Measurements from ENCODE around the gene RAC3.

Gene RAC3

DNA sequence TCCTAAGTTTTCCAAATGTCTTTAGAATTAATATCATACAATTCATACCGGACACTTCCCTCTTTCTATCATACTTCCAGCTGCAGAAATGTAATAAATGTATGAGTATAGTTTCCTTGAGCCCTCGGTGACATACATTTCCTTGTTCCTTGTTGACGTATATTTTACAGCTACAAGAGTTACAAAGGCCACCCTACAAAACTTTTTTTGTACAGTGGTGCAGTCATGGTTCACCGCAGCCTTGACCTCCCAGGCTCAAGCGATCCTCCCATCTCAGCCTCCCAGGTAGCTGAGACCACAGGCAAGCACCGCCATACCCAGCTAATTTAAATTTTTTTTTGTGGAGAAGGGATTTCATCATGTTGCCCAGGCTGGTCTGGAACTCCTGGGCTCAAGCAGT lies 41.3 kb downstream of the RAC3 start:
- FAIRE-seq = no peak
- no peak for TF ChIP-seq POLR2A (IDR thresholded peaks at IDR 0.05; ENCODE audit: low read depth, low read length)
- DNase-seq (ENCODE audit: insufficient read length, low spot score) = no peak

DNA sequence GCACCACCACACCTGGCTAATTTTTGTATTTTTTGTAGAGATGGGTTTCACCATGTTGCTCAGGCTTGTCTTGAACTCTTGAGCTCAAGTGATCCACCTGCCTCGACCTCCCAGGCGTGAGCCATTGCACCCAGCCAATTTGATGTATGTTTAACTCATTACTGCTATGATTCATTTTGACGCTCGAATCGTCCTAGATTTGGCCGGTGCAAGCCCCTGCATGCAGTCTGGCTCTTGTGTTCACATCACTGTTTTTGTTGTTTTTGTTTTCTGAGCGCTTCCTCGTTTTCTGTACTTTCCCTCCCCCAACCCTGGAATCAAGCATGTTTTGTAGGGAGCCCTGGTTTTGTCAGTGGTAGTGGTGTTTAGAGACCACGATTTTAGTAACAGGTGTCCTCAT lies 42.0 kb downstream of the RAC3 start:
- no peak for FAIRE-seq
- TF ChIP-seq POLR2A (IDR thresholded peaks at IDR 0.05; ENCODE audit: low read depth, low read length) = no peak

DNA sequence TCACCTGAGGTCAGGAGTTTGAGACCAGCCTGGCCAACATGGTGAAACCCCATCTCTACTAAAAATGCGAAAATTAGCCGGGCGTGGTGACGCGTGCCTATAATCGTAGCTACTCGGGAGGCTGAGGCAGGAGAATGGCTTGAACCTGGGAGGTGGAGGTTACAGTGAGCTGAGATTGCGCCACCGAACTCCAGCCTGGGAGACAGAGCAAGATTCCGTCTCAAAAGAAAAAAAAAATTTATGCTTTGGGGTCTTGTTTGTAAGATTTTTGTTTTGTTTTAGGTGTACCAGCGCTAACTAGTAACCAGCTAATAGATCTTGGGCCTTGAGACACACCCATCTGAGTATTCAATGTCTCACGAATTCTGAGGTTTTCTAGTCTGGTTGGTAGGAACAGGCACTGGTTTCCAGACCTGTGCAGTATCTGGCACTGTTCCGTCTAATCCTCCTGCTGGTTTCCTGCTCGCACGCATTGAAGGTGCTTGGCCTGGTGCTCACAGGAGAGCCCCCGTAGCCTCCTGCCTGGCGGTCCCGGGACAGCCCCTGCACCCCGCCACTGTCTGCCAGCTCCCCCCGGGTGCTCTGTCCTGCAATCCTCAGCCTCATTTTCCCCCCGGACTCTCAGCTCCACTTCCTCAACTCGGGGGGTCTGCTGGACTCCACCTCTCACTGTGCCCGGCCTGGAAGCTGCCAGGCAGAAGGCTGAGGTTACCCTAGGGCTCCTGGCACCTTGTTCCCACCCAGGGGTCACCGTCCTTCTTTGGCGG lies 44.7 kb downstream of the RAC3 start:
- DNase-seq (ENCODE audit: insufficient read length, low spot score) (no peak), FAIRE-seq (no peak)
- no peak for TF ChIP-seq POLR2A (IDR thresholded peaks at IDR 0.05; ENCODE audit: low read depth, low read length)

More for the DNA sequence above, 42.0 kb downstream of the RAC3 start:
- DNase-seq (ENCODE audit: insufficient read length, low spot score) = no peak

DNA sequence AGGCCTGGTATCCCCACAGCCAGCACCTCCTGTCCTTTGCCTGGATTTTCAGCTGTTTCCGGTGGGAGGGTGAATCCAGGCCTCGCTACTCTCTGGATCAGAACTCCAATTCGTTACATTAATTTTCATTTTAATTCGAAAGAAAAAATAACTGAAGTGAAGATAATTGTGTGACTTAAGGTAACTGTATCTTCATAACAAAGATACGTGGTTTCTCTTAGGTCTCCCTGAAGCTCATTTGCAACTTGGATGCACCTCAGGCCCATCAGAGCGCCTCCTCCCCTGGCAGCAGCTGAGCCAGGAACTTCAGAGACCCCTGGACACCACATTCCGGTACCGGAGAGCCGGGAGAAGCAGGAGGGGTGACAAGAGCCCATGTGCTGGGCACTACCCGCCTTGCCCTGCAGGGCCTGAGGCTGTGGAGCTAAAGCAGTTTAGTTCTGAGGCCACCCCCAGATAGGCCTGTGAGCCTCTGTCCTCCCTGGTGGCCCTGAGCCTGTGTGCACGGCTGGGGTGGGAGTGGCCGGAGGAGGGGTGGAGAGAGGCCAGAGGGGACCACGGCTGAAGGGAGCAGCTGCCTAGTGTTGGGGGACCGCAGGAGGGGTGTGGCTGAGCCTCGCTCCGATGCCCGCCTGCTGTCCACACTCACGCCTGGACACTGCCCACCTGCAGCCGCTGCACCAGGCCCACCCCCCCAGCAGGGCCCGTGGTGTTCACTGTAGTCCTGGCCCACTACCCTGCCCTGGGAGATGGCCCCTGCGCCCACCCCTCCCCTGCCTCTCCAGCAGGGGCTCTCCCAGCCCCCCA lies 45.5 kb downstream of the RAC3 start:
- FAIRE-seq (no peak), DNase-seq (ENCODE audit: insufficient read length, low spot score) (no peak)
- TF ChIP-seq POLR2A (IDR thresholded peaks at IDR 0.05; ENCODE audit: low read depth, low read length) = no peak

DNA sequence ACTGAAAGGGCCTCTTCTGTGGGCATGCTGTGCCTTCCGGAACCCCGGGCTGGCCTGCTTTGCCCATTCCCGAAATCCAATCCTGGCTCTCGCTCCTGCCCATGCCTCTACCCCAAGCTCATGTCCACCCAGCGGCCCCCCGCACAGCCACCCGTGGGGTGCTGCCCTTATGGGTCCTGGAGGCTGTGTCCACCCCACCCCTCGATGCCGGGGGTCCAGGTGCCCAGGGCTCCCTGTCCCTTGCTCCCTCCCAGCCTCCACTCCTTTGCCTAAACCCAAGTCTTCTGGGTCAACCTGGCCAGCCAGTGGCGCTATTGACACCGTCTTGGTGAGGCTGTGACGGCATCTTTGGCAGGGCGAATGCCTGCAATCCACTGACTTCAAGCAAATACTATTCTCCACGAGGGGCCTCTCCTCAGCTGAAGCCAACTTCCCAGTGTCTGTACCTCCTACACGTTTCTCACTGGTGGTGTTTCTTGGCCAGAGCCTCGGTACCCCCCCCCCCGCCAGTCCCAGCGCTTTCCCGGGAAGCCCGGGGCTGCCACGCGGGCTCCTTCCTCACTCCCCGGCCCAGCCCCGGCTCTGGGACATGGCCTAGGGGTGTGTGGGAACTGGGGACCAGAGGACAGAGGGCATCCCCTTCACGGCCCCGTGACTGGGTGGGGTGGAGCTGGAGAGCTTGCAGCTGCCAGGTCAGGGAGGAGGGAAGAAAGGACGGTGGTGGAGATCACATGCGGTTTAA lies 46.3 kb downstream of the RAC3 start:
- no peak for TF ChIP-seq POLR2A (IDR thresholded peaks at IDR 0.05; ENCODE audit: low read depth, low read length)
- FAIRE-seq (no peak), DNase-seq (ENCODE audit: insufficient read length, low spot score) (no peak)

DNA sequence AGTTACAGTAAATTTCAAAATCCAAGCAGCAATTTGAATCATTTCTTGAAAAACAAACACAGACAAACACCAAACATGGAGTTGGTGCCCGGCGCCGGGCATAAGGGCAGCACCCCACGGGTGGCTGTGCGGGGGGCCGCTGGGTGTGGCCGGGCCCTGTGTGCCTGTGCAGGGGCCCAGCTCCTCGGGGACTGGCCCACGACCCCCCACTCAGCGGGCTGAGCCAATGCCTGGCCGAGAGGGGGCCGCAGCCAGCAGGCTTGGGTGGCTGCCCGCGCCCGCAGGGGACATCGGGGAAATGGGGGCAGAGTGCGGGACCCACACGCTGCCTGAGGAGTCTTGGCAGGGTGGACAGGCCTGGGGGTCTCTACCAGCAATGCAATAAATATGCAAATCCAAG lies 47.0 kb downstream of the RAC3 start:
- TF ChIP-seq POLR2A (IDR thresholded peaks at IDR 0.05; ENCODE audit: low read depth, low read length) = no peak
- FAIRE-seq = no peak
- no peak for DNase-seq (ENCODE audit: insufficient read length, low spot score)

DNA sequence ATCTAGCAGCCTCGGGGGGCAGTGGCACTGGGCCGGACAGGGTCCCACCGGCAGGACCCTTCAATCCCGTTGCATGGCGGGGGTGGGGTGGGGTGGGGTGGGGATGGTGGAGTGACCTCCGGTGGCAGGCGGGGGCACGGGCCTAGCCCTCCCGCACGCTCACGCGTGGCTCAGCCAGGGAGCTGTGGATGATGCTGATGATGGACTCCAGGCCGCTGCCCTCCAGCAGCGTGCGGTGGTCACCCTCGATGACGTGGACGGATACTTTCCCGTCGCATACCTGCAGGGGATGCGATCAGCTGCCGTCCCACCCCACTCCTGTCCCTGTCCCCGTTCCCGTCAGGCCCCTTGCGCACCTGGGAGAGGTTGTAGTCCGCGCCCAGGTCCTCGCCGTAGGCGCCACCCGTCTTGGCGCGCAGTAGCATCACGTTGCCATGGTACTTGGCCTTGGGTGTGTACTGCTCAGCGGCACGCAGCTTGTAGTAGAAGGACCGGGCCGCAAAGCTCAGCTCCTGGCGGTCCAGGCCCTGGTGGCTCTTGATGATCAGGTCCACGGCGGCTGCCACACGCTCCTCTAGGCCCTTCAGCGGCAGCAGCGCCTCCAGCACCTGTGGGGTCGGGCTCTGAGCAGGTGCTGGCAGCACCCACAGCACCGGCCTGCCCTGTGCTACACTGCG lies 47.7 kb downstream of the RAC3 start:
- DNase-seq (ENCODE audit: insufficient read length, low spot score) = no peak
- FAIRE-seq = no peak
- TF ChIP-seq POLR2A (IDR thresholded peaks at IDR 0.05; ENCODE audit: low read depth, low read length) = no peak

DNA sequence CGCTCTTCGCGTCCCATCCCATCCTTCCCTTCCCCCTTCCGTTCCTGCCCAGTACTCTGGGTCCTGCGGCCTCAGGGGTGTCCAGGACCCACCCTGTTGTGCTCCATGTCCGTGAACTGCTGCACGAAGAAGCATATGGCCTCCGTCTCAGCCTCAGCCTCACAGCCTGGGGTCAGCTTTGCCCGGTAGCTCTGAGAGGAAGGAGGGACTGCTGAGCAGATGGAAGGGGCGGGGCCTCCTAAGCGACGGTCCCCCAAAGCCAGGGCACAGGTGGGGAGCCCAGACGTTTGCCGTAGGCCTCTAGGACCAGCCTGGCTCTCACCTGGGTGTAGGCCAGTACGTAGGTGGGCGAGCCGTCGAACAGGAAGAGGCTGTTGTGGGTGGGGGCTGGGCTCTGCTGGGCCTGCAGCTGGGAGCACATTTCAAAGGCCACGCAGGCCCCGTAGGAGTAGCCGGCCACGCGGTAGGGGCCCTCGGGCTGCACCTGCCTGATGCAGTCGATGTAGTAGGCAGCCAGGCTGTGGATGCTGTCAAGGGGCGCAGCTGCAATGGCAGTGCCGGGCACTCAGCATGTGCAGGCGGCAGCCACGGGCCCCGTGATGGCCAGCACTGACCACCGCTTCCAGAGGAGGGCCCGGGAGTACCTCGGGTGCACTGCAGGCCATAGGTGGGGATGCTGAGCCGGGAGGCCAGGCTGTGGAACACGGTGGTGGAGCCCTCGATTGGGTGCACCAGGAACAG lies 48.7 kb downstream of the RAC3 start:
- DNase-seq (ENCODE audit: insufficient read length, low spot score) (no peak), FAIRE-seq (no peak)
- no peak for TF ChIP-seq POLR2A (IDR thresholded peaks at IDR 0.05; ENCODE audit: low read depth, low read length)

DNA sequence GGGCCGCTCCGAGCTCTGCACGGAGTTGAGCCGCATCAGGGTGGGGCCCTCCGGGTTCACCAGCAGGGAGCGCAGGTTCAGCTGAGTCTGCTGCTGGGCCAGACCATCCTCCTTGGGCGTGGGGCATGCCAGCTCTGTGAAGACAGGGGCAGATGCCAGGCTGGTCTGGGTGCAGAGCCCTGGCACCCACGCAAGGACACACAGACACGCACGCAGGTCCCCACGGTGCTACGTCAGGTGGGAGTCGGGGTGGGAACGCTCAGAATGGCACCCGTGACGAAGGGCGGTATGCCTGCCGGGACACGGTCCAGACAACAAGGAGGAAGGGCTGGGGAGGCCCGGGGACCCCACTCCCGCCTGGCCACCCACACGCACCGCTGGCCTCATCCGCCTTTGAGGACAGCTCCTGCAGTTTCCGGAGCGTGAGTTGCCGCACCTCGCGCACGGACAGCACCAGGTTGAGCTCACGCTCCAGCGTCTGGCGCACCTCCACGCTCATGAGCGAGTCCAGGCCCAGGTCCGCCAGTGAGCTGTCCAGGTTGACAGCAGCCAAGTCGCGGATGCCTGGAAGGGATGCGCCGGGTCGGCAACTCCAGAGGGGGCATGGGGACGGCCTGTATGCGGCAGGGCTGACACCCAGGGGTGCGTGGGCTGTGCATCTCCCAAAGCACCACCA lies 49.4 kb downstream of the RAC3 start:
- FAIRE-seq (no peak), DNase-seq (ENCODE audit: insufficient read length, low spot score) (no peak)
- no peak for TF ChIP-seq POLR2A (IDR thresholded peaks at IDR 0.05; ENCODE audit: low read depth, low read length)

DNA sequence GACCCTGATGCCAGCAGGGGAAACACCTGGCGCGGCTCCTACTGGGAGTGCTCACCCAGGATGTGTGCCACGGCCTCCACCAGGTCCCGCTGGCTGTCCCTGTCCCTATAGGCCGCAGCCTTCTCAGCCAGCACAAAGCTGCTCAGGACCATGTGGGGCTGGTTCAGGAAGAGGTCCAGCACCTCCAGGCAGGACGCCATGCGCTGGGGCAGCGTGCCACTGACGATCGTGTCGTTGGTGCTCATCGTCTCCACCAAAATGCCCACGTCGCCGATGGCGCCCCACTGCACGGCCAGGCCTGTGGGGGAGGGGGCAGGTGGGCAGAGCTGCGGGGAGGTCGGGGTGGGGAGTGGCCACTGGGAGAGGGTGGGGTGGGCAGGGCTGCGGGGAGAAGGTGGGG lies 50.1 kb downstream of the RAC3 start:
- TF ChIP-seq POLR2A (IDR thresholded peaks at IDR 0.05; ENCODE audit: low read depth, low read length) = no peak
- no peak for DNase-seq (ENCODE audit: insufficient read length, low spot score)
- no peak for FAIRE-seq

DNA sequence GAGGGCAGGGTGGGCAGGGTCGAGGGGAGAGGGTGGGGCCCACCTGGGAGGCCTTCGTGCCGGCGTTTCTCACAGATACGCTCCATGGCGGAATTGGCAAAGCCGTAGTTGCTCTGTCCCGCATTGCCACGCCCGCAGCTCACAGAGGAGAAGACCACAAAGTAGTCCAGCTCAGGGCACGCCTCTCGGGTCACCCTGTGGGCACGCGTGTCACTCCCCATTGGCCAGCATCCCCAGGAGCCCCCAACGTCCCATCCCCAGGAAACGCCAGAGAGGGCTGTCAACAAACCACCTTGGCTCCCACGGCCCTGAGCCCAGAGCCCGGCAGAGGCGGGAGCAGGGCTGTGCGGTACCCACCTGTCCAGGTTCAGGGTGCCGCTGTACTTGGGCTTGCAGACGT lies 50.5 kb downstream of the RAC3 start:
- TF ChIP-seq POLR2A (IDR thresholded peaks at IDR 0.05; ENCODE audit: low read depth, low read length) = no peak
- DNase-seq (ENCODE audit: insufficient read length, low spot score) (no peak), FAIRE-seq (no peak)

DNA sequence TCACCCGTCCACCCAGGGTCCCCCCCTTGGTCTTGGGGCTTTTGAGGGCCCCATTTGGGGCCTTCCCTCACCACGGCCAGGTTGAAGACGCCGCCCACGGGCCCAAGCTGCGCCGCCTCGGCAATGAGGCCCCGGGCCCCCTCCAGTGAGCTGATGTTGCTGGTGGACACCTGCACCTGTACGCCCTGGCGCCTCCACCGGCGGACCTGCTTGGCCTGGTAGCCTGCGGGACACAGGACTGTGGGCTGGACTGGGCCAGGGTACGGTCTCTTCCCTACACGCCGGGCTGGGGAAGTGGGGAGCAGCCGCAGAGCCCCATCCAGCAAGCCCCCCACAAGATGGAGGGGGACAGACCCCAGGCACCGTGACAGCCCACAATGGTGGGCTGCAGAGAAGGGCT lies 51.0 kb downstream of the RAC3 start:
- TF ChIP-seq POLR2A (IDR thresholded peaks at IDR 0.05; ENCODE audit: low read depth, low read length) = no peak
- FAIRE-seq (no peak), DNase-seq (ENCODE audit: insufficient read length, low spot score) (no peak)

DNA sequence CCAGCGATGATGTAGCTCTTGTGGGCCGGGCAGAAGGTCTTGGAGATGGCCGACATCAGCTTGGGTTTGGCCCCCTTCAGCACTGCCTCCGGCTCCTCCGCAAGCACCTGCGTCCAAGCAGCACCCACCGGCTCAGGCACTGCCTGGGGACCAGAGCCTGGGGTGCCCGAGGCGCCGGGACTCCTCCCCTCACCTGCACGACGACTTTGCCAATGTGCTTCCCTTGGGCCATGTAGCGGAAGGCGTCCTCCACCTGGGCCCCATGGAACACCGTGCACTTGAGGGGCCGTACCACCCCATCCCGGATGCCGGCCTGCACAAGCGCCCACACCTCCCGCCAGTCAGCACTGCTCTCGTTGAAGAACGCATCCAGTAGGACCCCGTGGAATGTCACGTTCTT lies 51.5 kb downstream of the RAC3 start:
- DNase-seq (ENCODE audit: insufficient read length, low spot score) = no peak
- TF ChIP-seq POLR2A (IDR thresholded peaks at IDR 0.05; ENCODE audit: low read depth, low read length) = no peak
- no peak for FAIRE-seq
